Tibial artery (tissue), 4 donors: ENCODE results near the gene RXRG.

ENCODE experiments used
- DNase-seq, 2 donors: peaks; one replicate each; pipeline ENCODE4 v3.0.0-alpha.2; 2019
- H3K27ac ChIP-seq, 2 donors: fragments of 200-600 bp; sonication (generic) in 1 of 2; 1 replicate in 1 of 2; 2 replicates in 1 of 2; pipeline ENCODE4 v1.5.1; 2018 to 2019; ENCODE audit warnings: mild to moderate bottlenecking in 1 of 2
- H3K27me3 ChIP-seq, 2 donors: fragments of 200-600 bp; sonication (generic) in 1 of 2; one replicate each; pipeline versions ENCODE4 v1.5.1 to v1.6.0; 2016 to 2019
- H3K36me3 ChIP-seq, 3 donors: fragments of 200-600 bp; sonication (generic) in 2 of 3; one replicate each; pipeline ENCODE4 v1.5.1; 2016 to 2019; ENCODE audit warnings: mild to moderate bottlenecking in 2 of 3
- H3K4me1 ChIP-seq, 4 donors: fragments of 200-600 bp; sonication (generic) in 2 of 4; 1 replicate in 3 of 4; 2 replicates in 1 of 4; pipeline ENCODE4 v1.5.1; 2016 to 2019
- H3K4me3 ChIP-seq, 2 donors: fragments of 200-600 bp; sonication (generic) in 1 of 2; 1 replicate in 1 of 2; 2 replicates in 1 of 2; pipeline ENCODE4 v1.5.1; 2018 to 2019; ENCODE audit warnings: mild to moderate bottlenecking in 2 of 2
- H3K9me3 ChIP-seq, 3 donors: fragments of 200-600 bp; sonication (generic) in 1 of 3; one replicate each; pipeline ENCODE4 v1.5.1; 2016 to 2019
- CTCF ChIP-seq, 2 experiments: fragments of 200-600 bp in 1 of 2; fragments of 450-650 bp in 1 of 2; IDR thresholded peaks; one replicate each; pipeline ENCODE4 v1.5.1; 2017 to 2019; ENCODE audit warnings: antibody characterized with exemption in 2 of 2, mild to moderate bottlenecking in 1 of 2, moderate library complexity in 1 of 2
- intact Hi-C: fragments of 100-400 bp; cut with DNase I; formaldehyde crosslinking; loops from one replicate; pipeline ENCODE4 v1.15.0; 2023; ENCODE audit warnings: low total_unique reads

Gene RXRG

GRCh38 chr1:165456114-165456513 lies 11.2 kb upstream of the RXRG start:
- Histone ChIP-seq H3K27me3 (no peaks in the 10 kb centered on the region), H3K4me3 (no peak overlapping the region), H3K36me3 (no peaks in the 10 kb centered on the region), H3K4me1 (no peaks in the 10 kb centered on the region), H3K9me3 (no peaks in the 10 kb centered on the region), H3K27ac (no peak overlapping the region)
- intact Hi-C loops: no loop called here
- DNase-seq: no peak
- TF ChIP-seq CTCF (IDR thresholded peaks at IDR 0.05): no peak

- no peak for TF ChIP-seq CTCF (IDR thresholded peaks at IDR 0.05)
- Histone ChIP-seq H3K4me1 (no peaks in the 10 kb centered on the region), H3K36me3 (no peaks in the 10 kb centered on the region), H3K9me3 (no peaks in the 10 kb centered on the region), H3K27me3 (no peaks in the 10 kb centered on the region), H3K4me3 (no peak overlapping the region), H3K27ac (no peak overlapping the region)
- DNase-seq: no peak
- intact Hi-C loops: no loop called here
Observed at GRCh38 chr1:165455111-165455510, 10.2 kb upstream of the RXRG start.

GRCh38 chr1:165454091-165454610 lies 9.2 kb upstream of the RXRG start:
- no peak for TF ChIP-seq CTCF (IDR thresholded peaks at IDR 0.05)
- no peak overlapping the region for H3K27ac ChIP-seq
- H3K9me3 ChIP-seq: no peaks in the 10 kb centered on the region
- no peak overlapping the region for H3K4me3 ChIP-seq
- intact Hi-C loops: no loop called here
- H3K36me3 ChIP-seq: no peaks in the 10 kb centered on the region
- no peaks in the 10 kb centered on the region for H3K27me3 ChIP-seq
- no peak for DNase-seq
- no peaks in the 10 kb centered on the region for H3K4me1 ChIP-seq

- intact Hi-C loops: no loop called here
- Histone ChIP-seq H3K27me3 (no peaks in the 10 kb centered on the region), H3K4me1 (no peaks in the 10 kb centered on the region), H3K36me3 (no peaks in the 10 kb centered on the region), H3K9me3 (no peaks in the 10 kb centered on the region), H3K27ac (no peak overlapping the region), H3K4me3 (no peak overlapping the region)
- no peak for DNase-seq
- TF ChIP-seq CTCF (IDR thresholded peaks at IDR 0.05): no peak
Observed at GRCh38 chr1:165452336-165453130, 7.6 kb upstream of the RXRG start.

GRCh38 chr1:165451691-165452090 lies 6.8 kb upstream of the RXRG start:
- Histone ChIP-seq H3K4me1 (no peaks in the 10 kb centered on the region), H3K27me3 (peaks cover 0 to 4% of the 10 kb centered on the region in 2 donors), H3K27ac (no peak overlapping the region), H3K36me3 (no peaks in the 10 kb centered on the region), H3K4me3 (no peak overlapping the region), H3K9me3 (no peaks in the 10 kb centered on the region)
- intact Hi-C loops: no loop called here
- DNase-seq: no peak
- no peak for TF ChIP-seq CTCF (IDR thresholded peaks at IDR 0.05)
